GM23338 (cell line): Measurements from ENCODE around the gene LPIN1. TPM values are rescaled to one million over a fixed set of nuclear protein-coding genes. Genes with fewer than 3 reads are reported as not detected.
A peak's percentile ranks its signal among the peaks of the same experiment; 100 is the strongest.

Experiments
- ATAC-seq: fragments of 200-7000 bp; cut with Tn5 transposase; 3 replicates; pipeline ENCODE4 v1.9.1; 2020
- DNase-seq: peaks from one replicate; pipeline ENCODE4 v3.0.0-alpha.2; 2015; ENCODE audit warnings: low spot score
- H2AFZ ChIP-seq: fragments of 200-600 bp; sonication (generic); 2 replicates; pipeline ENCODE4 v1.8.0; 2016; ENCODE audit warnings: antibody characterized with exemption, mild to moderate bottlenecking, moderate library complexity
- H3F3A ChIP-seq: fragments of 200-600 bp; sonication (generic); replicated peaks from 2 replicates; pipeline ENCODE4 v1.8.0; 2017; ENCODE audit warnings: antibody characterized with exemption, mixed run types, low read depth
- H3K27ac ChIP-seq: fragments of 200-600 bp; sonication (generic); 2 replicates; pipeline ENCODE4 v1.6.1; 2016; ENCODE audit warnings: low read depth
- H3K27me3 ChIP-seq: fragments of 200-600 bp; sonication (generic); 2 replicates; pipeline ENCODE4 v1.8.0; 2016; ENCODE audit warnings: mild to moderate bottlenecking, mixed run types, moderate library complexity; ENCODE audit not compliant: insufficient read depth
- H3K36me3 ChIP-seq: fragments of 200-600 bp; sonication (generic); 2 replicates; pipeline ENCODE4 v1.8.0; 2016; ENCODE audit warnings: mild to moderate bottlenecking; ENCODE audit not compliant: insufficient read depth
- H3K4me1 ChIP-seq: fragments of 200-600 bp; sonication (generic); 2 replicates; pipeline ENCODE4 v1.8.0; 2016; ENCODE audit warnings: mild to moderate bottlenecking, moderate library complexity; ENCODE audit not compliant: insufficient read depth
- H3K4me2 ChIP-seq: fragments of 200-600 bp; sonication (generic); 2 replicates; pipeline ENCODE4 v1.7.1; 2017; ENCODE audit warnings: mixed run types
- H3K4me3 ChIP-seq: fragments of 200-600 bp; sonication (generic); 2 replicates; pipeline ENCODE4 v1.6.1; 2016; ENCODE audit warnings: mixed run types
- H3K79me2 ChIP-seq: fragments of 200-600 bp; sonication (generic); replicated peaks from 2 replicates; pipeline ENCODE4 v1.8.0; 2017; ENCODE audit warnings: mild to moderate bottlenecking; ENCODE audit not compliant: insufficient read depth
- H3K9me2 ChIP-seq: fragments of 200-600 bp; sonication (generic); 2 replicates; pipeline ENCODE4 v1.8.0; 2017; ENCODE audit not compliant: insufficient read depth
- H4K20me1 ChIP-seq: fragments of 200-600 bp; sonication (generic); replicated peaks from 2 replicates; pipeline ENCODE4 v1.8.0; 2017; ENCODE audit warnings: mild to moderate bottlenecking; ENCODE audit not compliant: insufficient read depth
- H3K27ac Mint-ChIP-seq: 2 replicates; pipeline ENCODE4 v1.8.0; 2020; ENCODE audit warnings: inconsistent platforms, mild to moderate bottlenecking, moderate library complexity, mixed read lengths
- H3K27me3 Mint-ChIP-seq: 3 replicates; pipeline ENCODE4 v1.8.0; 2022; ENCODE audit warnings: low read depth, mild to moderate bottlenecking, moderate library complexity, mixed read lengths, inconsistent platforms; ENCODE audit not compliant: insufficient read depth, poor library complexity
- H3K36me3 Mint-ChIP-seq: 3 replicates; pipeline ENCODE4 v1.8.0; 2021; ENCODE audit warnings: low read depth, mild to moderate bottlenecking, inconsistent platforms, moderate library complexity, mixed read lengths
- H3K4me1 Mint-ChIP-seq: 3 replicates; pipeline ENCODE4 v1.8.0; 2020; ENCODE audit warnings: mild to moderate bottlenecking, inconsistent platforms, mixed read lengths
- H3K4me3 Mint-ChIP-seq: 3 replicates; pipeline ENCODE4 v1.8.0; 2021; ENCODE audit warnings: moderate library complexity, mild to moderate bottlenecking, inconsistent platforms, mixed read lengths
- H3K9me3 Mint-ChIP-seq: 3 replicates; pipeline ENCODE4 v1.8.0; 2020; ENCODE audit warnings: moderate library complexity, mild to moderate bottlenecking, inconsistent platforms, mixed read lengths
- EZH2 ChIP-seq: fragments of 200-600 bp; sonication (generic); IDR thresholded peaks from one replicate; pipeline ENCODE4 v1.8.0; 2017; ENCODE audit warnings: antibody characterized with exemption, mild to moderate bottlenecking, low read depth; ENCODE audit not compliant: unreplicated experiment
- STAT1 ChIP-seq: IDR thresholded peaks from one replicate; pipeline ENCODE4 v1.6.1; 2016; ENCODE audit warnings: antibody characterized with exemption; ENCODE audit not compliant: unreplicated experiment
- ZNF462 ChIP-seq: fragments of 250-450 bp; sonication (Bioruptor Pico); IDR thresholded peaks from 2 replicates; pipeline ENCODE4 v1.5.0; 2020; ENCODE audit warnings: mild to moderate bottlenecking, moderate library complexity
- polyA plus RNA-seq: library from polyadenylated mRNA; unstranded; fragments of >200 nt; fragmentation: Nextera tagmentation; extraction: Ambion mirVana; gene quantifications from 2 replicates; pipeline ENCODE4 v1.2.1, GENCODE V29; 2016
- total RNA-seq: library from RNA; depleted of rRNA; stranded (reverse); fragments of >200 nt; shearing (Covaris generic); gene quantifications from 2 replicates; pipeline ENCODE4 v1.2.3, GENCODE V29; 2014
- TF ChIP-seq, protein P1 (sequence below), 2 experiments: fragments of 200-600 bp in 1 of 2; sonication (generic) in 1 of 2; conservative IDR thresholded peaks; 2 replicates each; pipeline versions ENCODE4 v1.5.1 to v1.6.1; 2016 to 2017; ENCODE audit warnings: antibody characterized with exemption in 2 of 2, low read depth in 2 of 2, mild to moderate bottlenecking in 2 of 2, moderate library complexity in 1 of 2

Gene LPIN1
- total and polyA plus RNA-seq, 2 experiments from 2014 or later, result 4.4 to 9.5 TPM

- peaks cover 32% of the 10 kb centered on the region for H3K36me3 Mint-ChIP-seq
- no peaks in the 10 kb centered on the region for H4K20me1 ChIP-seq
- TF ChIP-seq ZNF462 (CRISPR knock-in tag) (no peak), EZH2 (no peak)
Measured at GRCh38 chr2:11757101-11757500, 10.7 kb downstream of the LPIN1 start.

DNA sequence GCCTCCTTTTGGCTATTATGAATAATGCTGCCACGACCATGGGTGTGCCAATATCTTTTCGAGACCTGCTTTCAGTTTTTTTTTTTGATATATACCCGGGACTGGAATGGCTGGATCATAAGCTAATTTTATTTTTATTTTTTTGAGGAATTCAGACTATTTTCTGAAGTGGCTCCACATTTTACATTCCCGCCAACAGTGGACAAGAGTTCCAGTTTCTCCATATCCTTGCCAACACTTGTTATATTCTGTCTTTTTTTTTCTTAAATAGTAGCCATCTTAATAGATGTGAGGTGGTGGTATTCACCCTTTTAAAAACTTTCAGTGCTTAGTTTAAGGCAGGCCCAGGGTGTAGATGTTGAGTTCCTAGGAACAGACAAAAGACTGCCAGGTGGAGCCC is 11.8 kb downstream of the LPIN1 start:
- Histone ChIP-seq H4K20me1 (no peaks in the 10 kb centered on the region), H3K4me3 (no peak overlapping the region), H3F3A (no peaks in the 10 kb centered on the region), H3K27ac (no peak overlapping the region), H3K36me3 (no peaks in the 10 kb centered on the region), H3K9me2 (no peaks in the 10 kb centered on the region), H3K27me3 (no peaks in the 10 kb centered on the region), H3K4me2 (no peak overlapping the region), H3K4me1 (peaks cover 3% of the 10 kb centered on the region), H2AFZ (no peak overlapping the region), H3K79me2 (no peaks in the 10 kb centered on the region; the same call in 1 of the 2 replicates)
- DNase-seq (no peak), ATAC-seq (no peak)
- Mint-ChIP-seq H3K4me3 (no peak overlapping the region), H3K27ac (no peak overlapping the region), H3K27me3 (no peaks in the 10 kb centered on the region), H3K36me3 (peaks cover 32% of the 10 kb centered on the region), H3K4me1 (peaks cover 10% of the 10 kb centered on the region), H3K9me3 (peaks cover 28% of the 10 kb centered on the region)
- no peak for TF ChIP-seq STAT1
- TF ChIP-seq, protein P1, sequence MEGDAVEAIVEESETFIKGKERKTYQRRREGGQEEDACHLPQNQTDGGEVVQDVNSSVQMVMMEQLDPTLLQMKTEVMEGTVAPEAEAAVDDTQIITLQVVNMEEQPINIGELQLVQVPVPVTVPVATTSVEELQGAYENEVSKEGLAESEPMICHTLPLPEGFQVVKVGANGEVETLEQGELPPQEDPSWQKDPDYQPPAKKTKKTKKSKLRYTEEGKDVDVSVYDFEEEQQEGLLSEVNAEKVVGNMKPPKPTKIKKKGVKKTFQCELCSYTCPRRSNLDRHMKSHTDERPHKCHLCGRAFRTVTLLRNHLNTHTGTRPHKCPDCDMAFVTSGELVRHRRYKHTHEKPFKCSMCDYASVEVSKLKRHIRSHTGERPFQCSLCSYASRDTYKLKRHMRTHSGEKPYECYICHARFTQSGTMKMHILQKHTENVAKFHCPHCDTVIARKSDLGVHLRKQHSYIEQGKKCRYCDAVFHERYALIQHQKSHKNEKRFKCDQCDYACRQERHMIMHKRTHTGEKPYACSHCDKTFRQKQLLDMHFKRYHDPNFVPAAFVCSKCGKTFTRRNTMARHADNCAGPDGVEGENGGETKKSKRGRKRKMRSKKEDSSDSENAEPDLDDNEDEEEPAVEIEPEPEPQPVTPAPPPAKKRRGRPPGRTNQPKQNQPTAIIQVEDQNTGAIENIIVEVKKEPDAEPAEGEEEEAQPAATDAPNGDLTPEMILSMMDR (conservative IDR thresholded peaks at IDR 0.05; ENCODE audit: low read depth in 2 of 2), result 0 out of 4 replicates have a peak, but pooled peaks of 1 of the 2 experiments have one; percentile 11

More at GRCh38 chr2:11757101-11757500, 10.7 kb downstream of the LPIN1 start:
- Histone ChIP-seq H3K79me2 (no peaks in the 10 kb centered on the region; the same call in 1 of the 2 replicates), H3K27me3 (no peaks in the 10 kb centered on the region), H2AFZ (no peak overlapping the region), H3K27ac (no peak overlapping the region), H3F3A (no peaks in the 10 kb centered on the region), H3K4me3 (no peak overlapping the region), H3K4me2 (no peak overlapping the region), H3K9me2 (no peaks in the 10 kb centered on the region), H3K4me1 (peaks cover 3% of the 10 kb centered on the region), H3K36me3 (no peaks in the 10 kb centered on the region)
- no peaks in the 10 kb centered on the region for H3K27me3 Mint-ChIP-seq
- peaks cover 28% of the 10 kb centered on the region for H3K9me3 Mint-ChIP-seq
- no peak overlapping the region for H3K4me3 Mint-ChIP-seq
- DNase-seq (no peak), ATAC-seq (no peak)
- no peak overlapping the region for H3K27ac Mint-ChIP-seq
- H3K4me1 Mint-ChIP-seq, result peaks cover 15% of the 10 kb centered on the region
